HCT116 (cell line): ENCODE data around the gene TLCD1. TPM values are rescaled to one million over a fixed set of nuclear protein-coding genes. Genes with fewer than 3 reads are reported as not detected.

Source experiments
- ATAC-seq: fragments of 200-7000 bp; cut with Tn5 transposase; 2 replicates; pipeline ENCODE4 v1.9.1; 2020; ENCODE audit warnings: mild to moderate bottlenecking, moderate library complexity
- BruUV-seq: library from RNA; stranded (reverse); fragments of 400-500 nt; replicated peaks from 2 replicates; lab custom pipeline; 2021; lab: Mats Ljungman, UMichigan
- CTCF ChIA-PET: fragments of 300-600 bp; sonication (Branson Sonifier 250); formaldehyde crosslinking; loops from one replicate; lab custom pipeline; 2021; ENCODE audit warnings: antibody characterized with exemption; lab: Charles Lee
- POLR2A ChIA-PET: fragments of 300-600, 350-600 bp; sonication (Branson Sonifier 250); formaldehyde crosslinking; loops from one replicate; lab custom pipeline; 2021; ENCODE audit warnings: antibody characterized with exemption; lab: Charles Lee
- RAD21 ChIA-PET, 2 experiments: fragments of 300-600 bp; sonication (Branson Sonifier 250); formaldehyde crosslinking; loops; one replicate each; lab custom pipeline; 2023; ENCODE audit warnings: low total read pairs in 2 of 2; ENCODE audit not compliant: uncharacterized antibody in 2 of 2, unreplicated experiment in 2 of 2, low non-redundant PET in 1 of 2; lab: Charles Lee
- DNase-seq: peaks from one replicate; pipeline ENCODE4 v3.0.0-alpha.2; 2010; ENCODE audit warnings: low read depth, low spot score
- H2AFZ ChIP-seq: fragments of 200-600 bp; shearing (Covaris generic), sonication (generic); 2 replicates; pipeline ENCODE4 v1.6.1; 2017; ENCODE audit warnings: low read depth, mixed run types, mixed read lengths, antibody characterized with exemption, low read length; ENCODE audit not compliant: poor library complexity, severe bottlenecking
- H3K27ac ChIP-seq: 2 replicates; pipeline ENCODE4 v1.5.1; 2012; ENCODE audit warnings: low read depth, low read length
- H3K27me3 ChIP-seq: fragments of 200-600 bp; sonication (generic); 2 replicates; pipeline ENCODE4 v1.6.1; 2016; ENCODE audit warnings: mixed run types, low read length, mixed read lengths; ENCODE audit not compliant: insufficient read depth
- H3K36me3 ChIP-seq, 2 experiments: fragments of 200-500 bp in 1 of 2; fragments of 200-600 bp in 1 of 2; sonication (Bioruptor generic) in 1 of 2; sonication (generic) in 1 of 2; 2 replicates each; pipeline versions ENCODE4 v1.5.1 to v1.6.1; 2014 to 2016; ENCODE audit warnings: low read length in 2 of 2, inconsistent platforms in 1 of 2, mixed read lengths in 1 of 2, mixed run types in 1 of 2; ENCODE audit not compliant: insufficient read depth in 2 of 2, control insufficient read depth in 1 of 2
- H3K4me1 ChIP-seq, 2 experiments: fragments of 200-600 bp in 1 of 2; sonication (generic) in 1 of 2; 2 replicates each; pipeline versions ENCODE4 v1.5.1 to v1.6.1; 2012 to 2017; ENCODE audit warnings: low read length in 2 of 2, inconsistent platforms in 1 of 2, mild to moderate bottlenecking in 1 of 2, mixed read lengths in 1 of 2, mixed run types in 1 of 2, moderate library complexity in 1 of 2; ENCODE audit not compliant: insufficient read depth in 2 of 2, control insufficient read depth in 1 of 2
- H3K4me2 ChIP-seq: fragments of 200-600 bp; sonication (generic); 2 replicates; pipeline ENCODE4 v1.6.1; 2017; ENCODE audit warnings: mixed run types, low read length, mixed read lengths
- H3K4me3 ChIP-seq, 2 experiments: fragments of 200-600 bp in 1 of 2; sonication (generic) in 1 of 2; replicated peaks in 1 of 2; 2 replicates each; pipeline ENCODE4 v1.5.1; 2011 to 2016; ENCODE audit warnings: low read length in 2 of 2, control low read depth in 1 of 2, low read depth in 1 of 2, mild to moderate bottlenecking in 1 of 2, mixed read lengths in 1 of 2, mixed run types in 1 of 2
- H3K79me2 ChIP-seq: fragments of 200-600 bp; sonication (generic); 2 replicates; pipeline ENCODE4 v1.6.1; 2017; ENCODE audit warnings: mild to moderate bottlenecking, mixed run types, low read length, moderate library complexity, mixed read lengths; ENCODE audit not compliant: insufficient read depth
- H3K9ac ChIP-seq: fragments of 200-600 bp; sonication (generic); 2 replicates; pipeline ENCODE4 v1.6.1; 2016; ENCODE audit warnings: low read length, mixed read lengths
- H3K9me2 ChIP-seq: fragments of 200-600 bp; sonication (generic), shearing (Covaris generic); 2 replicates; pipeline ENCODE4 v1.6.1; 2017; ENCODE audit warnings: mixed run types, mild to moderate bottlenecking, moderate library complexity; ENCODE audit not compliant: insufficient read depth
- H3K9me3 ChIP-seq, 2 experiments: fragments of 200-500 bp in 1 of 2; fragments of 200-600 bp in 1 of 2; sonication (Bioruptor generic) in 1 of 2; sonication (generic) in 1 of 2; 2 replicates each; pipeline ENCODE4 v1.6.1; 2014 to 2017; ENCODE audit warnings: low read length in 2 of 2, mixed read lengths in 2 of 2, inconsistent platforms in 1 of 2, low read depth in 1 of 2, mild to moderate bottlenecking in 1 of 2, mixed run types in 1 of 2, moderate library complexity in 1 of 2; ENCODE audit not compliant: control insufficient read depth in 1 of 2, insufficient read depth in 1 of 2
- H4K20me1 ChIP-seq: fragments of 200-600 bp; sonication (generic), shearing (Covaris generic); 2 replicates; pipeline ENCODE4 v1.6.1; 2017; ENCODE audit warnings: mixed run types, mild to moderate bottlenecking, moderate library complexity; ENCODE audit not compliant: insufficient read depth
- CEBPB ChIP-seq: IDR thresholded peaks from 2 replicates; pipeline ENCODE4 v1.6.1; 2012; ENCODE audit warnings: low read depth
- EGR1 ChIP-seq: IDR thresholded peaks from 2 replicates; pipeline ENCODE4 v1.6.1; 2012; ENCODE audit warnings: low read depth
- JUND ChIP-seq: IDR thresholded peaks from 2 replicates; pipeline ENCODE4 v1.6.1; 2012
- POLR2A ChIP-seq: IDR thresholded peaks from 2 replicates; pipeline ENCODE4 v1.7.0; 2011; ENCODE audit warnings: borderline replicate concordance; ENCODE audit not compliant: insufficient read depth, insufficient read length; ENCODE audit errors: extremely low read depth
- SP1 ChIP-seq: IDR thresholded peaks from 2 replicates; pipeline ENCODE4 v1.6.1; 2012; ENCODE audit warnings: low read depth
- SRF ChIP-seq: IDR thresholded peaks from 2 replicates; pipeline ENCODE4 v1.6.1; 2012; ENCODE audit warnings: low read depth
- TCF7L2 ChIP-seq: IDR thresholded peaks from 2 replicates; pipeline ENCODE4 v1.7.0; 2011; ENCODE audit warnings: borderline replicate concordance, inconsistent platforms; ENCODE audit not compliant: insufficient read depth, insufficient read length; ENCODE audit errors: extremely low read depth
- YY1 ChIP-seq: IDR thresholded peaks from 2 replicates; pipeline ENCODE4 v1.6.1; 2011; ENCODE audit warnings: low read length, low read depth, moderate library complexity, mild to moderate bottlenecking; ENCODE audit not compliant: insufficient replicate concordance; ENCODE audit errors: extremely low read depth
- ZFX ChIP-seq: fragments of 450-650 bp; IDR thresholded peaks from 2 replicates; pipeline ENCODE4 v1.6.1; 2017
- ZNF274 ChIP-seq: fragments of 200-500 bp; sonication (Bioruptor generic); IDR thresholded peaks from 2 replicates; pipeline ENCODE4 v1.6.1; 2014; ENCODE audit warnings: mild to moderate bottlenecking, low read depth, low read length, inconsistent platforms
- intact Hi-C: fragments of 100-400 bp; cut with micrococcal nuclease; formaldehyde crosslinking; loops from 2 replicates; pipeline ENCODE4 v1.10.0; 2022
- total RNA-seq: library from RNA; stranded (reverse); gene quantifications from one replicate; pipeline ENCODE4 v1.2.1, GENCODE V29; 2021; ENCODE audit not compliant: unreplicated experiment
- TF ChIP-seq, protein P1 (sequence below), 3 experiments: fragments of 200-600 bp in 1 of 3; sonication (generic) in 1 of 3; IDR thresholded peaks in 2 of 3; conservative IDR thresholded peaks in 1 of 3; 2 replicates each; pipeline ENCODE4 v1.5.1; 2012 to 2017; ENCODE audit warnings: low read depth in 2 of 3, low read length in 2 of 3, antibody characterized with exemption in 1 of 3, borderline replicate concordance in 1 of 3, control low read depth in 1 of 3, mild to moderate bottlenecking in 1 of 3, mixed read lengths in 1 of 3, mixed run types in 1 of 3, moderate library complexity in 1 of 3; ENCODE audit not compliant: insufficient read depth in 1 of 3
- TF ChIP-seq, protein P2 (sequence below): IDR thresholded peaks from 2 replicates; pipeline ENCODE4 v1.6.1; 2012
- TF ChIP-seq, protein P3 (sequence below): IDR thresholded peaks from 2 replicates; pipeline ENCODE4 v1.6.1; 2012; ENCODE audit warnings: low read depth

The TLCD1 gene
- total RNA-seq, 1 experiment from 2014 or later: 28.3 TPM

DNA sequence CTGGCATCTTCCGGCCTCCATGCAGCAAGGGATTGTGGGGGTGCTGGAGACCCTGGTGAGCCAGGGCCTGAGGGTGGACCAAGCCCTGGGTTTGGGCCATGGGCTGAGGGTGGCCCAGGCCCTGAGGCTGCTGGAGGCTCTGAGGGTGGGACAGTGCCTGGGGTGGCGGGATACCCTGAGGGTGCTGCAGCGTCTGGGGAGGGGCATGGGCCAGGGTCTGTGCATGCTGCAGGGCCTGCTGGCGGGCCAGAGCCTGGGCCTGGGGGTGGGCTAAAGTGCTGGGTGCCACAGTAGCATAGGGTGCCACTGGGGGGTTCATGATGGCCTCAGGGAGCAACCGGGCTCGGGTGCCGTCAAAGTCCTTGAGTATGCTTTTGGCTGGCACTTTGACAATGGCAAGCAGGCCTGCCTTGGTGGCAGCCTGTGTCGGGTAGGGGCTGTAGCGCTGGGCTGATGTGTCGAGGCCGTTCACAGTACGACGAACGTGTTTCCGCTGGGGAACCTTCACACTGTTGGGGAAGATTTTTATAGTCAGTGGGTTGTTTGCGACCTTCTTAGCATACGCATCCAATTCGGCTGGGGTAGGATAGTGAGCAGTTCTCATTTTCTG lies 33.3 kb upstream of the TLCD1 start:
- POLR2A ChIA-PET: no interaction called here
- H4K20me1 ChIP-seq: no peaks in the 10 kb centered on the region
- no peak overlapping the region for H3K4me3 ChIP-seq
- no peak overlapping the region for H3K9ac ChIP-seq
- no peak for DNase-seq
- H3K79me2 ChIP-seq: peaks cover 8% of the 10 kb centered on the region; the same call in 1 of the 2 replicates
- no peak overlapping the region for H3K4me2 ChIP-seq
- no peak overlapping the region for H3K27ac ChIP-seq
- BruUV-seq: no TSS peak
- no peak for TF ChIP-seq JUND
- TF ChIP-seq, all 23 proteins: peak for 0
- H3K9me2 ChIP-seq: no peaks in the 10 kb centered on the region
- peaks cover 2 to 23% of the 10 kb centered on the region in 2 experiments for H3K4me1 ChIP-seq
- no peak for ATAC-seq
- no peaks in the 10 kb centered on the region for H3K27me3 ChIP-seq
- intact Hi-C loops: no loop called here
- H2AFZ ChIP-seq: no peak overlapping the region
- H3K9me3 ChIP-seq: no peaks in the 10 kb centered on the region
- RAD21 ChIA-PET: interaction anchor here in 1 of 2 experiments (1.1 kb wide), 1 partner anchor 33 kb away, joined by 3 read pairs; no protein-coding TSS in a partner anchor
- H3K36me3 ChIP-seq: peaks cover 13 to 17% of the 10 kb centered on the region in 2 experiments; a peak in 3 of 4 replicates
- CTCF ChIA-PET: interaction anchor here (5.1 kb wide), 1 partner anchor 10 kb away, joined by 41 read pairs; no protein-coding TSS in a partner anchor

DNA sequence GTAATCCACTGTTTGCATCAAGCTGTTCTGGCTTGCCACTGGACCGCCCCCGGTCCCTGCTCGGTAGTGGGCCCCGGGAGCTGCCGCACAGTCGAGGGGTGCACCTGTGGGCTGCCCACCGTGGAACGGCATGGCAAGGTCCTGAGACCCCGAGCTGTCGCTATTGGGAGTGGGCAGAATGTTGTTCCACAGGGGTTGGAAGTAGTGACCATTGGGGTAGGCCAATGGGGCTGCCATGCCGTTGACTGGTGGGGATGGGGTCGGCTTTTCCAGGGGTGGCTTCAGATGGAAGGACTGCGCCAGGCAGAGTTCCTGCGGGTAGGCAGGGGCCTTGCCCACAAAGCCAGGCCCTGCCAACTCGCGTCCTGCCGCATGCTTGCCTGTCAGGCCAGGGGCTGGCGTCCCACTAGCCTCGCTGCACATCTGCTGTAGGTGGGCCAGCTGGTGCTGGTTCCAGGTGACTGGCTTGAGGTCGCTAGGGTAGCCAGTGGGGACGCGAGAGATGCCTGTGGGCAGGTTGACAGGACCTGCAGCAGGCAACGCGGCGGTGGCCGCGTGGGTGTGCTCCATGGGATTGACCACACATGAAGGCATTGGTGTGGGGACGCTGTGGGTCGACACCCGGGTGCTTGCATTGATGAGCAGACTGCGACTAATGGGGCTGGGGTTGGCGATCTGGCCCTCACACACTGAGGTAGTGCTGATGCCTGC lies 32.5 kb upstream of the TLCD1 start:
- H4K20me1 ChIP-seq: no peaks in the 10 kb centered on the region
- H3K4me1 ChIP-seq: peaks cover 2 to 19% of the 10 kb centered on the region in 2 experiments; a peak in 3 of 4 replicates
- H3K27ac ChIP-seq: no peak overlapping the region
- RAD21 ChIA-PET: no interaction called here
- TF ChIP-seq, protein P1, sequence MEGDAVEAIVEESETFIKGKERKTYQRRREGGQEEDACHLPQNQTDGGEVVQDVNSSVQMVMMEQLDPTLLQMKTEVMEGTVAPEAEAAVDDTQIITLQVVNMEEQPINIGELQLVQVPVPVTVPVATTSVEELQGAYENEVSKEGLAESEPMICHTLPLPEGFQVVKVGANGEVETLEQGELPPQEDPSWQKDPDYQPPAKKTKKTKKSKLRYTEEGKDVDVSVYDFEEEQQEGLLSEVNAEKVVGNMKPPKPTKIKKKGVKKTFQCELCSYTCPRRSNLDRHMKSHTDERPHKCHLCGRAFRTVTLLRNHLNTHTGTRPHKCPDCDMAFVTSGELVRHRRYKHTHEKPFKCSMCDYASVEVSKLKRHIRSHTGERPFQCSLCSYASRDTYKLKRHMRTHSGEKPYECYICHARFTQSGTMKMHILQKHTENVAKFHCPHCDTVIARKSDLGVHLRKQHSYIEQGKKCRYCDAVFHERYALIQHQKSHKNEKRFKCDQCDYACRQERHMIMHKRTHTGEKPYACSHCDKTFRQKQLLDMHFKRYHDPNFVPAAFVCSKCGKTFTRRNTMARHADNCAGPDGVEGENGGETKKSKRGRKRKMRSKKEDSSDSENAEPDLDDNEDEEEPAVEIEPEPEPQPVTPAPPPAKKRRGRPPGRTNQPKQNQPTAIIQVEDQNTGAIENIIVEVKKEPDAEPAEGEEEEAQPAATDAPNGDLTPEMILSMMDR (IDR thresholded peaks at IDR 0.05 in 2 of 3, conservative IDR thresholded peaks at IDR 0.05 in 1 of 3; ENCODE audit: borderline replicate concordance in 1 of 3, insufficient read depth in 1 of 3, low read depth in 2 of 3, low read length in 2 of 3): no peak
- TF ChIP-seq SRF: no peak
- no peak for TF ChIP-seq POLR2A
- TF ChIP-seq YY1: no peak
- TF ChIP-seq CEBPB: no peak
- no peak for TF ChIP-seq SP1
- TF ChIP-seq, protein P2, sequence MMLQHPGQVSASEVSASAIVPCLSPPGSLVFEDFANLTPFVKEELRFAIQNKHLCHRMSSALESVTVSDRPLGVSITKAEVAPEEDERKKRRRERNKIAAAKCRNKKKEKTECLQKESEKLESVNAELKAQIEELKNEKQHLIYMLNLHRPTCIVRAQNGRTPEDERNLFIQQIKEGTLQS: no peak
- TF ChIP-seq ZNF274: no peak
- TF ChIP-seq EGR1: no peak
- no peak for TF ChIP-seq ZFX
- no peak for TF ChIP-seq TCF7L2
- TF ChIP-seq, protein P3, sequence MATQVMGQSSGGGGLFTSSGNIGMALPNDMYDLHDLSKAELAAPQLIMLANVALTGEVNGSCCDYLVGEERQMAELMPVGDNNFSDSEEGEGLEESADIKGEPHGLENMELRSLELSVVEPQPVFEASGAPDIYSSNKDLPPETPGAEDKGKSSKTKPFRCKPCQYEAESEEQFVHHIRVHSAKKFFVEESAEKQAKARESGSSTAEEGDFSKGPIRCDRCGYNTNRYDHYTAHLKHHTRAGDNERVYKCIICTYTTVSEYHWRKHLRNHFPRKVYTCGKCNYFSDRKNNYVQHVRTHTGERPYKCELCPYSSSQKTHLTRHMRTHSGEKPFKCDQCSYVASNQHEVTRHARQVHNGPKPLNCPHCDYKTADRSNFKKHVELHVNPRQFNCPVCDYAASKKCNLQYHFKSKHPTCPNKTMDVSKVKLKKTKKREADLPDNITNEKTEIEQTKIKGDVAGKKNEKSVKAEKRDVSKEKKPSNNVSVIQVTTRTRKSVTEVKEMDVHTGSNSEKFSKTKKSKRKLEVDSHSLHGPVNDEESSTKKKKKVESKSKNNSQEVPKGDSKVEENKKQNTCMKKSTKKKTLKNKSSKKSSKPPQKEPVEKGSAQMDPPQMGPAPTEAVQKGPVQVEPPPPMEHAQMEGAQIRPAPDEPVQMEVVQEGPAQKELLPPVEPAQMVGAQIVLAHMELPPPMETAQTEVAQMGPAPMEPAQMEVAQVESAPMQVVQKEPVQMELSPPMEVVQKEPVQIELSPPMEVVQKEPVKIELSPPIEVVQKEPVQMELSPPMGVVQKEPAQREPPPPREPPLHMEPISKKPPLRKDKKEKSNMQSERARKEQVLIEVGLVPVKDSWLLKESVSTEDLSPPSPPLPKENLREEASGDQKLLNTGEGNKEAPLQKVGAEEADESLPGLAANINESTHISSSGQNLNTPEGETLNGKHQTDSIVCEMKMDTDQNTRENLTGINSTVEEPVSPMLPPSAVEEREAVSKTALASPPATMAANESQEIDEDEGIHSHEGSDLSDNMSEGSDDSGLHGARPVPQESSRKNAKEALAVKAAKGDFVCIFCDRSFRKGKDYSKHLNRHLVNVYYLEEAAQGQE: no peak
- H3K79me2 ChIP-seq: peaks cover 8% of the 10 kb centered on the region; the same call in 1 of the 2 replicates
- no peaks in the 10 kb centered on the region for H3K9me3 ChIP-seq
- no peak overlapping the region for H2AFZ ChIP-seq
- no peaks in the 10 kb centered on the region for H3K27me3 ChIP-seq
- no peak overlapping the region for H3K4me2 ChIP-seq
- DNase-seq: no peak
- POLR2A ChIA-PET: no interaction called here
- H3K36me3 ChIP-seq: peaks cover 13 to 17% of the 10 kb centered on the region in 2 experiments; a peak in 3 of 4 replicates
- intact Hi-C loops: no loop called here
- no peak overlapping the region for H3K9ac ChIP-seq
- no peaks in the 10 kb centered on the region for H3K9me2 ChIP-seq
- ATAC-seq: no peak
- H3K4me3 ChIP-seq: no peak overlapping the region
- CTCF ChIA-PET: no interaction called here
- no TSS peak for BruUV-seq
